ENCODE measurements around the gene GABBR2.
"Not testable (repeated sequence)": the region's sequence is repeated elsewhere in the genome, so short reads cannot be mapped to it uniquely, and the experiment has no call there.

Gene GABBR2

GRCh38 chr9:98465799-98466198, 242.9 kb downstream of the GABBR2 start:
- no peak for DNase-seq

GRCh38 chr9:98464156-98464690, 244.5 kb downstream of the GABBR2 start:
- not testable (repeated sequence) for DNase-seq

GRCh38 chr9:98462310-98462709, 246.4 kb downstream of the GABBR2 start:
- no peak for DNase-seq

GRCh38 chr9:98460704-98461103, 248.0 kb downstream of the GABBR2 start:
- no peak for DNase-seq

- no peak for DNase-seq
Measured at GRCh38 chr9:98457726-98458370, 250.9 kb downstream of the GABBR2 start.

GRCh38 chr9:98456156-98456613, 252.6 kb downstream of the GABBR2 start:
- DNase-seq, result no peak

GRCh38 chr9:98455256-98456155, 253.2 kb downstream of the GABBR2 start:
- no peak for DNase-seq

- DNase-seq, result no peak
Measured at GRCh38 chr9:98453589-98454311, 255.0 kb downstream of the GABBR2 start.

GRCh38 chr9:98451576-98451975, 257.2 kb downstream of the GABBR2 start:
- no peak for DNase-seq

- no peak for DNase-seq
Measured at GRCh38 chr9:98450496-98450895, 258.2 kb downstream of the GABBR2 start.

GRCh38 chr9:98449871-98450270, 258.9 kb downstream of the GABBR2 start:
- DNase-seq, result no peak

GRCh38 chr9:98445576-98445975, 263.2 kb downstream of the GABBR2 start:
- no peak for DNase-seq

GRCh38 chr9:98444601-98445000, 264.1 kb downstream of the GABBR2 start:
- no peak for DNase-seq

- DNase-seq, result no peak
Measured at GRCh38 chr9:98442541-98442940, 266.2 kb downstream of the GABBR2 start.

GRCh38 chr9:98442114-98442513, 266.6 kb downstream of the GABBR2 start:
- DNase-seq, result no peak

GRCh38 chr9:98438666-98439065, 270.1 kb downstream of the GABBR2 start:
- DNase-seq, result no peak

- no peak for DNase-seq
Measured at GRCh38 chr9:98437458-98438034, 271.2 kb downstream of the GABBR2 start.

GRCh38 chr9:98432960-98433359, 275.8 kb downstream of the GABBR2 start:
- no peak for DNase-seq

- DNase-seq, result no peak
Measured at GRCh38 chr9:98432134-98432533, 276.6 kb downstream of the GABBR2 start.

- no peak for DNase-seq
Measured at GRCh38 chr9:98430535-98431292, 278.0 kb downstream of the GABBR2 start.

- DNase-seq, result no peak
Measured at GRCh38 chr9:98429613-98430012, 279.1 kb downstream of the GABBR2 start.

GRCh38 chr9:98428454-98428853, 280.3 kb downstream of the GABBR2 start:
- no peak for DNase-seq
